ENCODE measurements around the gene KIAA0825. TPM values are rescaled to one million over a fixed set of nuclear protein-coding genes. Genes with fewer than 3 reads are reported as not detected.

KIAA0825 gene
- total RNA-seq, 1 experiment from 2014 or later, result 0.07 TPM

GRCh38 chr5:94217745-94218144 lies 400.7 kb downstream of the KIAA0825 start:
- TF ChIP-seq EZH2 (IDR thresholded peaks at IDR 0.05; ENCODE audit: low read length, unreplicated experiment) (no peak), EZH2phosphoT487 (IDR thresholded peaks at IDR 0.05; ENCODE audit: borderline replicate concordance, low read length) (no peak)
- TF ChIP-seq, protein P1, sequence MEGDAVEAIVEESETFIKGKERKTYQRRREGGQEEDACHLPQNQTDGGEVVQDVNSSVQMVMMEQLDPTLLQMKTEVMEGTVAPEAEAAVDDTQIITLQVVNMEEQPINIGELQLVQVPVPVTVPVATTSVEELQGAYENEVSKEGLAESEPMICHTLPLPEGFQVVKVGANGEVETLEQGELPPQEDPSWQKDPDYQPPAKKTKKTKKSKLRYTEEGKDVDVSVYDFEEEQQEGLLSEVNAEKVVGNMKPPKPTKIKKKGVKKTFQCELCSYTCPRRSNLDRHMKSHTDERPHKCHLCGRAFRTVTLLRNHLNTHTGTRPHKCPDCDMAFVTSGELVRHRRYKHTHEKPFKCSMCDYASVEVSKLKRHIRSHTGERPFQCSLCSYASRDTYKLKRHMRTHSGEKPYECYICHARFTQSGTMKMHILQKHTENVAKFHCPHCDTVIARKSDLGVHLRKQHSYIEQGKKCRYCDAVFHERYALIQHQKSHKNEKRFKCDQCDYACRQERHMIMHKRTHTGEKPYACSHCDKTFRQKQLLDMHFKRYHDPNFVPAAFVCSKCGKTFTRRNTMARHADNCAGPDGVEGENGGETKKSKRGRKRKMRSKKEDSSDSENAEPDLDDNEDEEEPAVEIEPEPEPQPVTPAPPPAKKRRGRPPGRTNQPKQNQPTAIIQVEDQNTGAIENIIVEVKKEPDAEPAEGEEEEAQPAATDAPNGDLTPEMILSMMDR (conservative IDR thresholded peaks at IDR 0.05; ENCODE audit: low read depth, low read length), result no peak
- no peaks in the 10 kb centered on the region for H3K79me2 ChIP-seq (ENCODE audit: low read length)
- H3K9ac ChIP-seq (ENCODE audit: low read length), result no peak overlapping the region
- H3K4me1 ChIP-seq (ENCODE audit: insufficient read depth, low read length), result peaks cover 12% of the 10 kb centered on the region; the same call in 1 of the 2 replicates
- BruUV-seq (replicated peaks), result no TSS peak
- ATAC-seq (no peak), DNase-seq (peak; percentile 34)
- H3F3A ChIP-seq (ENCODE audit: low read length, unreplicated experiment), result no peaks in the 10 kb centered on the region
- peak overlapping the region; percentile 31; the same call in 1 of the 2 replicates for H3K27ac ChIP-seq (ENCODE audit: low read length)
- H3K27me3 ChIP-seq (ENCODE audit: low read length), result no peaks in the 10 kb centered on the region
- no peaks in the 10 kb centered on the region for H4K20me1 ChIP-seq (ENCODE audit: low read length)
- H3K4me2 ChIP-seq (ENCODE audit: low read length), result no peak overlapping the region
- no peaks in the 10 kb centered on the region for H3K9me3 ChIP-seq (ENCODE audit: low read length)
- H3K4me3 ChIP-seq (ENCODE audit: low read length), result no peak overlapping the region
- no peaks in the 10 kb centered on the region for H3K9me2 ChIP-seq (replicated peaks; ENCODE audit: low read length)
- H3K36me3 ChIP-seq (ENCODE audit: low read depth, low read length), result no peaks in the 10 kb centered on the region
- H2AFZ ChIP-seq (ENCODE audit: low read length), result no peak overlapping the region
- CTCF ChIA-PET, result interaction anchor here (0.6 kb wide), 1 partner anchor 315 kb away, joined by 4 read pairs; no protein-coding TSS in a partner anchor
- POLR2A ChIA-PET (ENCODE audit: unreplicated experiment), result no interaction called here
- intact Hi-C loops (cut with micrococcal nuclease), result no loop called here

- ChIA-PET POLR2A (ENCODE audit: unreplicated experiment) (no interaction called here), CTCF (interaction anchor here (0.6 kb wide), 1 partner anchor 316 kb away, joined by 4 read pairs; no protein-coding TSS in a partner anchor)
- Histone ChIP-seq H3K79me2 (ENCODE audit: low read length) (no peaks in the 10 kb centered on the region), H3K4me1 (ENCODE audit: insufficient read depth, low read length) (peaks cover 12% of the 10 kb centered on the region; the same call in 1 of the 2 replicates), H3K4me3 (ENCODE audit: low read length) (no peak overlapping the region), H3K9me2 (replicated peaks; ENCODE audit: low read length) (no peaks in the 10 kb centered on the region), H3K9ac (ENCODE audit: low read length) (no peak overlapping the region), H3K27me3 (ENCODE audit: low read length) (no peaks in the 10 kb centered on the region), H4K20me1 (ENCODE audit: low read length) (no peaks in the 10 kb centered on the region), H3K9me3 (ENCODE audit: low read length) (no peaks in the 10 kb centered on the region), H3K36me3 (ENCODE audit: low read depth, low read length) (no peaks in the 10 kb centered on the region), H3K27ac (ENCODE audit: low read length) (no peak overlapping the region), H3F3A (ENCODE audit: low read length, unreplicated experiment) (no peaks in the 10 kb centered on the region), H3K4me2 (ENCODE audit: low read length) (no peak overlapping the region), H2AFZ (ENCODE audit: low read length) (no peak overlapping the region)
- no peak for DNase-seq
- intact Hi-C loops (cut with micrococcal nuclease), result no loop called here
- BruUV-seq (replicated peaks), result no TSS peak
- ATAC-seq, result no peak
- TF ChIP-seq EZH2phosphoT487 (IDR thresholded peaks at IDR 0.05; ENCODE audit: borderline replicate concordance, low read length) (no peak), EZH2 (IDR thresholded peaks at IDR 0.05; ENCODE audit: low read length, unreplicated experiment) (no peak)
- TF ChIP-seq, protein P1 (conservative IDR thresholded peaks at IDR 0.05; ENCODE audit: low read depth, low read length), result no peak
Observed at GRCh38 chr5:94217216-94217615, 401.2 kb downstream of the KIAA0825 start.

DNA sequence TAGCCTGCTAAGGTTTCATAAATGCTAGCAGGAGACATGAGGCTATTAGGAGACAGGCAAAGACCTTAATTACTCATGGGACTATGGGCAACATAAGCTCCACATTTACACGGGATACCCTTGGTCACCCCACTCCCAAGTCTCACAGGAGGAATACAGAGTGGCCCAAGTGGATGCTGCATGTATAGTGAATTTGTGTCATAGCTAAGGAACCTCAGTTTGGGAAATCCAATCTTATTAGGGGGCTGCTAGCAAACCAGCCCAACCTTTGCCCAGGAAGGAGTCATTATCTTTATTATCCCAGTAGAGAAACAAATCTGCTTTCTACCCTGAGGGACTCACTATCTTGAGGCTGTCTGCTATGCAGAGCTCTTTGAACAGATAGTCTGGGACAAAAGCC lies 405.9 kb downstream of the KIAA0825 start:
- Histone ChIP-seq H3K4me3 (ENCODE audit: low read length) (no peak overlapping the region), H3K9ac (ENCODE audit: low read length) (no peak overlapping the region), H4K20me1 (ENCODE audit: low read length) (no peaks in the 10 kb centered on the region), H3K9me3 (ENCODE audit: low read length) (no peaks in the 10 kb centered on the region), H3K36me3 (ENCODE audit: low read depth, low read length) (no peaks in the 10 kb centered on the region), H3F3A (ENCODE audit: low read length, unreplicated experiment) (no peaks in the 10 kb centered on the region), H3K9me2 (replicated peaks; ENCODE audit: low read length) (no peaks in the 10 kb centered on the region), H3K27me3 (ENCODE audit: low read length) (no peaks in the 10 kb centered on the region), H3K4me2 (ENCODE audit: low read length) (no peak overlapping the region), H3K79me2 (ENCODE audit: low read length) (no peaks in the 10 kb centered on the region), H3K27ac (ENCODE audit: low read length) (no peak overlapping the region), H2AFZ (ENCODE audit: low read length) (no peak overlapping the region), H3K4me1 (ENCODE audit: insufficient read depth, low read length) (0 out of 2 replicates have a peak, but pooled peaks cover 3% of the 10 kb centered on the region)
- no peak for DNase-seq
- ChIA-PET POLR2A (ENCODE audit: unreplicated experiment) (no interaction called here), CTCF (no interaction called here)
- TF ChIP-seq, protein P1 (conservative IDR thresholded peaks at IDR 0.05; ENCODE audit: low read depth, low read length), result no peak
- TF ChIP-seq EZH2phosphoT487 (IDR thresholded peaks at IDR 0.05; ENCODE audit: borderline replicate concordance, low read length) (no peak), EZH2 (IDR thresholded peaks at IDR 0.05; ENCODE audit: low read length, unreplicated experiment) (no peak)
- no TSS peak for BruUV-seq (replicated peaks)
- no peak for ATAC-seq
- intact Hi-C loops (cut with micrococcal nuclease), result no loop called here

Measured in PC-3 (cell line).